ENCODE data around the gene PISD. TPM values are rescaled to one million over a fixed set of nuclear protein-coding genes. Genes with fewer than 3 reads are reported as not detected.
"Not testable (repeated sequence)": the region's sequence is repeated elsewhere in the genome, so short reads cannot be mapped to it uniquely, and the experiment has no call there.

The PISD gene
- total RNA-seq, 1 donor from 2014 or later = 110 TPM

GRCh38 chr22:31603081-31603525 is 58.9 kb downstream of the PISD start:
- H3K27me3 ChIP-seq = no peaks in the 10 kb centered on the region
- intact Hi-C loops (cut with DNase I) = no loop called here
- DNase-seq (ENCODE audit: low spot score in 2 of 2) = no peak
- peak overlapping the region; percentile 59 to 74 for H3K27ac ChIP-seq
- H3K9me3 ChIP-seq = no peaks in the 10 kb centered on the region
- H3K4me3 ChIP-seq = no peak overlapping the region
- TF ChIP-seq CTCF (IDR thresholded peaks at IDR 0.05) = no peak
- H3K36me3 ChIP-seq = peaks cover 0 to 10% of the 10 kb centered on the region in 2 donors
- H3K4me1 ChIP-seq = peaks cover 0 to 4% of the 10 kb centered on the region in 2 donors

- H3K9me3 ChIP-seq = no peaks in the 10 kb centered on the region
- no peak for DNase-seq (ENCODE audit: low spot score in 2 of 2)
- no peak overlapping the region for H3K4me3 ChIP-seq
- intact Hi-C loops (cut with DNase I) = no loop called here
- H3K27ac ChIP-seq = peak overlapping the region; percentile 59 to 74
- peaks cover 0 to 6% of the 10 kb centered on the region in 2 donors for H3K36me3 ChIP-seq
- peaks cover 0 to 4% of the 10 kb centered on the region in 2 donors for H3K4me1 ChIP-seq
- no peaks in the 10 kb centered on the region for H3K27me3 ChIP-seq
- no peak for TF ChIP-seq CTCF (IDR thresholded peaks at IDR 0.05)
These were observed 59.6 kb downstream of the PISD start for GRCh38 chr22:31602259-31602952.

- Histone ChIP-seq H3K27ac (no peak overlapping the region), H3K36me3 (no peaks in the 10 kb centered on the region), H3K4me3 (no peak overlapping the region), H3K9me3 (no peaks in the 10 kb centered on the region), H3K4me1 (no peaks in the 10 kb centered on the region), H3K27me3 (no peaks in the 10 kb centered on the region)
- no peak for TF ChIP-seq CTCF (IDR thresholded peaks at IDR 0.05)
- no peak for DNase-seq (ENCODE audit: low spot score in 2 of 2)
- intact Hi-C loops (cut with DNase I) = no loop called here
These were observed 66.7 kb downstream of the PISD start for GRCh38 chr22:31595271-31595670.

- H3K4me3 ChIP-seq; H3K27me3 ChIP-seq; H3K9me3 ChIP-seq; H3K4me1 ChIP-seq; H3K27ac ChIP-seq; DNase-seq (ENCODE audit: low spot score in 2 of 2); intact Hi-C loops (cut with DNase I): not testable (repeated sequence)
- peaks cover 11 to 31% of the 10 kb centered on the region in 2 donors for H3K36me3 ChIP-seq
These were observed 71.9 kb downstream of the PISD start for GRCh38 chr22:31590161-31590560.

GRCh38 chr22:31588970-31589675 is 72.9 kb downstream of the PISD start:
- no peak overlapping the region for H3K4me3 ChIP-seq
- H3K27me3 ChIP-seq = no peaks in the 10 kb centered on the region
- intact Hi-C loops (cut with DNase I) = no loop called here
- H3K9me3 ChIP-seq = no peaks in the 10 kb centered on the region
- H3K4me1 ChIP-seq = no peaks in the 10 kb centered on the region
- peaks cover 11 to 31% of the 10 kb centered on the region in 2 donors for H3K36me3 ChIP-seq
- no peak for DNase-seq (ENCODE audit: low spot score in 2 of 2)
- TF ChIP-seq CTCF (IDR thresholded peaks at IDR 0.05) = no peak
- no peak overlapping the region for H3K27ac ChIP-seq

Measured in ascending aorta (tissue), 2 donors.